SU-DHL-6 (cell line): ENCODE measurements around the gene FLT3LG.

Source experiments
- H2AFZ ChIP-seq: fragments of 200-600 bp; sonication (generic); 2 replicates; pipeline ENCODE4 v1.6.1; 2014; ENCODE audit warnings: low read depth, mild to moderate bottlenecking, moderate library complexity, mixed read lengths, antibody characterized with exemption, low read length; ENCODE audit not compliant: severe bottlenecking
- H3F3A ChIP-seq: fragments of 200-600 bp; shearing (Covaris generic); 2 replicates; pipeline ENCODE4 v1.6.0; 2016; ENCODE audit warnings: antibody characterized with exemption, mild to moderate bottlenecking; ENCODE audit not compliant: insufficient read depth
- H3K27ac ChIP-seq: fragments of 200-600 bp; sonication (generic); 2 replicates; pipeline ENCODE4 v1.5.1; 2016; ENCODE audit warnings: low read depth, mild to moderate bottlenecking, low read length, moderate library complexity, mixed read lengths
- H3K27me3 ChIP-seq: fragments of 200-600 bp; sonication (generic), shearing (Covaris generic); 2 replicates; pipeline ENCODE4 v1.6.0; 2014; ENCODE audit warnings: mild to moderate bottlenecking, low read length
- H3K36me3 ChIP-seq: fragments of 200-600 bp; sonication (generic); 2 replicates; pipeline ENCODE4 v1.6.1; 2014; ENCODE audit warnings: mild to moderate bottlenecking, low read length, mixed read lengths
- H3K4me2 ChIP-seq: fragments of 300-600, 200-600 bp; shearing (Covaris generic), sonication (generic); 2 replicates; pipeline ENCODE4 v1.6.0; 2014; ENCODE audit warnings: low read length, low read depth, mild to moderate bottlenecking; ENCODE audit not compliant: poor library complexity, severe bottlenecking
- H3K4me3 ChIP-seq: fragments of 200-600 bp; sonication (generic); 2 replicates; pipeline ENCODE4 v1.5.1; 2014; ENCODE audit warnings: antibody characterized with exemption, low read length, mild to moderate bottlenecking, mixed read lengths; ENCODE audit not compliant: insufficient read depth, poor library complexity, severe bottlenecking
- H3K79me2 ChIP-seq: fragments of 200-600 bp; sonication (generic); 2 replicates; pipeline ENCODE4 v1.6.1; 2014; ENCODE audit warnings: mild to moderate bottlenecking, low read length, moderate library complexity; ENCODE audit not compliant: insufficient read depth
- H3K9ac ChIP-seq: fragments of 200-600 bp; sonication (generic); 2 replicates; pipeline ENCODE4 v1.7.0; 2014; ENCODE audit warnings: mild to moderate bottlenecking, low read length
- H3K9me2 ChIP-seq: fragments of 200-600 bp; sonication (generic); replicated peaks from 2 replicates; pipeline ENCODE4 v1.6.1; 2014; ENCODE audit warnings: low read length; ENCODE audit not compliant: insufficient read depth
- H3K9me3 ChIP-seq: fragments of 200-600 bp; sonication (generic); 2 replicates; pipeline ENCODE4 v1.6.1; 2014; ENCODE audit warnings: low read length, mixed read lengths; ENCODE audit not compliant: insufficient read depth
- H4K20me1 ChIP-seq: fragments of 200-600 bp; sonication (generic); 2 replicates; pipeline ENCODE4 v1.6.1; 2014; ENCODE audit warnings: low read depth, mild to moderate bottlenecking, antibody characterized with exemption, low read length, moderate library complexity, mixed read lengths
- EZH2phosphoT487 ChIP-seq: fragments of 200-600 bp; sonication (generic), shearing (Covaris generic); conservative IDR thresholded peaks from 2 replicates; pipeline ENCODE4 v1.6.1; 2018; ENCODE audit warnings: mild to moderate bottlenecking, antibody characterized with exemption, low read length, moderate library complexity, mixed read lengths
- TF ChIP-seq, protein P1 (sequence below): fragments of 200-600 bp; sonication (generic); IDR thresholded peaks from one replicate; pipeline ENCODE4 v1.5.1; 2017; ENCODE audit warnings: antibody characterized with exemption, mild to moderate bottlenecking, low read length, moderate library complexity; ENCODE audit not compliant: insufficient read depth, poor library complexity, severe bottlenecking

The FLT3LG gene

DNA sequence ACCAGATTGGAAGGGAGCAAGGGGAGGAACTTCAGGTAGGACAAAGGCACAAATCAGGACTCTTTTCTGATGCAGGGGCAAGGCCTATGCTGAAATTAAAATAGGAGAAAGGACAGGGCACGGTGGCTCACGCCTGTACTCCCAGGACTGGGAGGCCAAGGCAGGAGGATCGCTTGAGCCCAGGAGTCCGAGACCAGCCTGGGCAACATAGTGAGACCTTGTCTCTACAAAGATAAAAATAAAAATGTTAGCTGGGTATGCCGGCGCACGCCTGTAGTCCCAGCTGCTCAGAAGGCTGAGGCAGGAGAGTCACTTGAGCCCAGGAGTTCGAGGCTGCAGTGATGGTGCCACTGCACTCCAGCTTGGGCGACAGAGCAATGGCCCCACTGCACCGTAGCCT is 38.3 kb upstream of the FLT3LG start:
- TF ChIP-seq, protein P1, sequence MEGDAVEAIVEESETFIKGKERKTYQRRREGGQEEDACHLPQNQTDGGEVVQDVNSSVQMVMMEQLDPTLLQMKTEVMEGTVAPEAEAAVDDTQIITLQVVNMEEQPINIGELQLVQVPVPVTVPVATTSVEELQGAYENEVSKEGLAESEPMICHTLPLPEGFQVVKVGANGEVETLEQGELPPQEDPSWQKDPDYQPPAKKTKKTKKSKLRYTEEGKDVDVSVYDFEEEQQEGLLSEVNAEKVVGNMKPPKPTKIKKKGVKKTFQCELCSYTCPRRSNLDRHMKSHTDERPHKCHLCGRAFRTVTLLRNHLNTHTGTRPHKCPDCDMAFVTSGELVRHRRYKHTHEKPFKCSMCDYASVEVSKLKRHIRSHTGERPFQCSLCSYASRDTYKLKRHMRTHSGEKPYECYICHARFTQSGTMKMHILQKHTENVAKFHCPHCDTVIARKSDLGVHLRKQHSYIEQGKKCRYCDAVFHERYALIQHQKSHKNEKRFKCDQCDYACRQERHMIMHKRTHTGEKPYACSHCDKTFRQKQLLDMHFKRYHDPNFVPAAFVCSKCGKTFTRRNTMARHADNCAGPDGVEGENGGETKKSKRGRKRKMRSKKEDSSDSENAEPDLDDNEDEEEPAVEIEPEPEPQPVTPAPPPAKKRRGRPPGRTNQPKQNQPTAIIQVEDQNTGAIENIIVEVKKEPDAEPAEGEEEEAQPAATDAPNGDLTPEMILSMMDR = no peak
- no peak for TF ChIP-seq EZH2phosphoT487
- Histone ChIP-seq H3K9me3 (no peaks in the 10 kb centered on the region), H3K79me2 (no peaks in the 10 kb centered on the region), H3K4me3 (no peak overlapping the region), H3K27me3 (no peaks in the 10 kb centered on the region), H3K27ac (no peak overlapping the region), H4K20me1 (no peaks in the 10 kb centered on the region), H3K9me2 (no peaks in the 10 kb centered on the region), H2AFZ (no peak overlapping the region), H3K9ac (no peak overlapping the region), H3K4me2 (no peak overlapping the region), H3K36me3 (no peaks in the 10 kb centered on the region), H3F3A (no peaks in the 10 kb centered on the region)

DNA sequence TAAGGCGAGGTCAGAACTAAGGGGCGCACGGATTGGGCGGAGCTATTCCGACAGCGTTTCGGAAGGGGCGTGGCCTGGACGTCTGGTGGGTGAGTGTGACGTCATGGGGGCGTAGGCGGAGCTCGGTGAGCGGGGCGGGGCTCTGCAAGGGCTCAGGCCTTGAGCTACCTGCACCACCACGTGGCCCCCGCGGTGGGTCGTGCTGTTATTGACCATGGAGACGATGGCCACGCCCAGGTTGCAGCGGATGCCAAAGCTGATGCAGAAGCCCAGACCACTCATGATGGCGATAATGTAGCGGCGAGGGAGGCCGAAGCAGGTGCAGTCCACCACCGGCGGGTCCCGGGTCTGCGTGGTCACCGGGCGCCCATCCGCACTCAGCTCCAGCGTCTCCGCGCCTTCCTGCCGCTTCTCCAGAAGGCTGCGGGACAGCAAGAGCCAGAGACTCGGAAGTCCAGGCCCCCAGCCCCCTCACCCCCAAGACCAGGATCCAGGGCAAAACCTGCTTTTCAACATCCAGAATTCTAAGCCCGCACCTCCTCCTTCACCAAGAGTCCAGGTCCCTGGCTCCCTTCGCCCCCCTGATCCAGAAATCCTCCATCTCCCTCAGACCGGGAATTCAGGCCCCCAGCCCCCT is 37.5 kb upstream of the FLT3LG start:
- Histone ChIP-seq H3K9ac (no peak overlapping the region), H2AFZ (no peak overlapping the region), H3K4me3 (no peak overlapping the region), H3F3A (no peaks in the 10 kb centered on the region), H3K36me3 (no peaks in the 10 kb centered on the region), H3K79me2 (no peaks in the 10 kb centered on the region), H3K27ac (no peak overlapping the region), H3K9me2 (no peaks in the 10 kb centered on the region), H3K9me3 (no peaks in the 10 kb centered on the region), H3K4me2 (no peak overlapping the region), H4K20me1 (no peaks in the 10 kb centered on the region), H3K27me3 (no peaks in the 10 kb centered on the region)
- TF ChIP-seq, protein P1 = no peak
- TF ChIP-seq EZH2phosphoT487 = no peak

DNA sequence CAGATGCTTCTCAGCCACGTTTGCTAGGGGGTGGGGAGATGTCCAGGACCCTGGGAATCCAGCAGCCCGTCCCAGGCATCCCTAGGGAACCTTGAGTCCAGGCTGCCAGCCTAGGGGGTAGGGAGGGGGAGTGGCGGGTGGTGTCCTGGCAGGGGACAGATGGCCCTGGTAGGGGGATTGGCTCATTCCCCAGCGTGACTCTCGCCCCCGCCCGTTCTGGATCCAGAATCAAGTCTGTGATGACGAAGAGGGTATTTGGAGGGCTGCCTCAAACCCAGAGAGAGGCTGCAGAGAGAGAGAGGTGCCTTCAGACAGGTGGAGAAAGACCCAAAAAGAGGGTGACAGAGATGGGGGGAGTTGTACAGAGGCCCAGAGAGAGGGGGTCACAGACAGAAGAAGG is 36.8 kb upstream of the FLT3LG start:
- Histone ChIP-seq H2AFZ (no peak overlapping the region), H3K79me2 (no peaks in the 10 kb centered on the region), H3K27me3 (no peaks in the 10 kb centered on the region), H3K4me2 (no peak overlapping the region), H3K4me3 (no peak overlapping the region), H3K36me3 (no peaks in the 10 kb centered on the region), H3K9me2 (no peaks in the 10 kb centered on the region), H4K20me1 (no peaks in the 10 kb centered on the region), H3K9ac (no peak overlapping the region), H3K27ac (no peak overlapping the region), H3K9me3 (no peaks in the 10 kb centered on the region), H3F3A (no peaks in the 10 kb centered on the region)
- TF ChIP-seq EZH2phosphoT487 = no peak
- TF ChIP-seq, protein P1 = no peak
